OCI-LY7 (cell line): Measurements from ENCODE around the gene PRL.

Experiments used
- CTCF ChIP-seq: fragments of 200-600 bp; sonication (generic); conservative IDR thresholded peaks from 2 replicates; pipeline ENCODE4 v1.5.1; 2014; ENCODE audit warnings: mild to moderate bottlenecking, antibody characterized with exemption, low read length, moderate library complexity, mixed read lengths
- EZH2phosphoT487 ChIP-seq: fragments of 200-600 bp; sonication (generic); IDR thresholded peaks from 2 replicates; pipeline ENCODE4 v1.6.1; 2018; ENCODE audit warnings: low read depth, borderline replicate concordance, mild to moderate bottlenecking, mixed run types, antibody characterized with exemption, low read length, moderate library complexity, mixed read lengths

GRCh38 chr6:22288721-22289120, 8.1 kb downstream of the PRL start:
- no peak for TF ChIP-seq CTCF
- no peak for TF ChIP-seq EZH2phosphoT487
